BJ (cell line): Measurements from ENCODE around the gene MUL1. TPM values are rescaled to one million over a fixed set of nuclear protein-coding genes. Genes with fewer than 3 reads are reported as not detected.

ENCODE experiments used
- CTCF ChIA-PET: fragments of 350-600 bp; formaldehyde crosslinking; extraction: SDS; loops from one replicate; lab custom pipeline; 2021; ENCODE audit warnings: antibody characterized with exemption, inconsistent platforms; lab: Yijun Ruan, JAX
- POLR2A ChIA-PET: fragments of 300-600 bp; sonication (Branson Sonifier 250); formaldehyde crosslinking; extraction: SDS; loops from one replicate; lab custom pipeline; 2021; ENCODE audit warnings: antibody characterized with exemption; lab: Charles Lee
- DNase-seq: peaks from one replicate; pipeline ENCODE4 v3.0.0-alpha.2; 2011; ENCODE audit warnings: low read depth
- H3K27me3 ChIP-seq: 2 replicates; pipeline ENCODE4 v1.6.0; 2011; ENCODE audit warnings: low read length; ENCODE audit not compliant: control insufficient read depth, insufficient read depth
- H3K36me3 ChIP-seq: 2 replicates; pipeline ENCODE4 v1.5.1; 2011; ENCODE audit warnings: low read length; ENCODE audit not compliant: control insufficient read depth, insufficient read depth
- H3K4me3 ChIP-seq: 2 replicates; pipeline ENCODE4 v1.5.1; 2011; ENCODE audit warnings: low read depth, mild to moderate bottlenecking, control low read depth, low read length
- polyA plus RNA-seq: library from polyadenylated mRNA; depleted of rRNA; stranded (reverse); fragments of >200 nt; gene quantifications from 2 replicates; pipeline ENCODE4 v1.2.3, GENCODE V29; 2011
- TF ChIP-seq, protein P1 (sequence below): IDR thresholded peaks from 2 replicates; pipeline ENCODE4 v1.5.1; 2011; ENCODE audit warnings: low read depth, mild to moderate bottlenecking, control low read depth, inconsistent platforms, low read length, moderate library complexity; ENCODE audit not compliant: insufficient read depth

Gene MUL1
- polyA plus RNA-seq, 1 experiment: 46.1 TPM

DNA sequence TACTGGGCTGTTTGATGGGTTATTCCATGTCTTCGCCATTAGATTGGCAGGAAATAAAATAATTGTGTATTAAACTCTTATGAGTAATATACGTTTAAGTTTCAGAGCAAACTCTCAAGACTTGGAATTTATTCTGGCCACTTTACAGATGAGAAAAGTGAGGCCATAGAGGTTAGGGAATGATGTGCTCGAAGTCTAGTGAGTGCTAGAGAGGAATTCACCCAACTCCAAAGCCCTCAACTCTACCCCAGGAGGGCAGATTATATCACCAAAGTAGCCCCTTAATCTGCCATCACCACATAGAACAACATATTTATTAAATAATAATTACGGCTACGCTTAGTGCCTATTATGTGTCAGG is 440 bp upstream of the MUL1 start:
- TF ChIP-seq, protein P1, sequence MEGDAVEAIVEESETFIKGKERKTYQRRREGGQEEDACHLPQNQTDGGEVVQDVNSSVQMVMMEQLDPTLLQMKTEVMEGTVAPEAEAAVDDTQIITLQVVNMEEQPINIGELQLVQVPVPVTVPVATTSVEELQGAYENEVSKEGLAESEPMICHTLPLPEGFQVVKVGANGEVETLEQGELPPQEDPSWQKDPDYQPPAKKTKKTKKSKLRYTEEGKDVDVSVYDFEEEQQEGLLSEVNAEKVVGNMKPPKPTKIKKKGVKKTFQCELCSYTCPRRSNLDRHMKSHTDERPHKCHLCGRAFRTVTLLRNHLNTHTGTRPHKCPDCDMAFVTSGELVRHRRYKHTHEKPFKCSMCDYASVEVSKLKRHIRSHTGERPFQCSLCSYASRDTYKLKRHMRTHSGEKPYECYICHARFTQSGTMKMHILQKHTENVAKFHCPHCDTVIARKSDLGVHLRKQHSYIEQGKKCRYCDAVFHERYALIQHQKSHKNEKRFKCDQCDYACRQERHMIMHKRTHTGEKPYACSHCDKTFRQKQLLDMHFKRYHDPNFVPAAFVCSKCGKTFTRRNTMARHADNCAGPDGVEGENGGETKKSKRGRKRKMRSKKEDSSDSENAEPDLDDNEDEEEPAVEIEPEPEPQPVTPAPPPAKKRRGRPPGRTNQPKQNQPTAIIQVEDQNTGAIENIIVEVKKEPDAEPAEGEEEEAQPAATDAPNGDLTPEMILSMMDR: no peak
- no peaks in the 10 kb centered on the region for H3K36me3 ChIP-seq
- POLR2A ChIA-PET: no interaction called here
- H3K4me3 ChIP-seq: peak overlapping the region; percentile 98
- H3K27me3 ChIP-seq: no peaks in the 10 kb centered on the region; the same call in 1 of the 2 replicates
- no peak for DNase-seq
- CTCF ChIA-PET: interaction anchor here (1.1 kb wide), 1 partner anchor 15 kb away, joined by 4 read pairs; no protein-coding TSS in a partner anchor

DNA sequence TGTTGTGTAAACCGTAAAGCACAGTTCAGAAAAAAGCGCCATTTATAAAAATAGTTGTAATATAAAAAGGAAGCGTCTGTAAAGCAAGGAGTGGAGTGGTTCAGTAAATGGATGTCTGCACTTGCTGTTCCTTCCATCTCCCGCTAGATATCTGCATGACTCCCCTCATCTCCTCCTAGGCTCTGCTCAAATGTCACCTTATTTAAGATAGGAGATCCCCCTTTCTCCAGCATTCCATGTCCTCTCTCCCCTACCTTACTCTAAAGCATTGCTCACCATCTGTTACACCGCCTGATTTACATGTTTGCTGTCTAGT is 745 bp downstream of the MUL1 start:
- peak overlapping the region; percentile 98 for H3K4me3 ChIP-seq
- TF ChIP-seq, protein P1: no peak
- H3K27me3 ChIP-seq: no peaks in the 10 kb centered on the region; the same call in 1 of the 2 replicates
- no peak for DNase-seq
- ChIA-PET POLR2A (no interaction called here), CTCF (interaction anchor here (0.7 kb wide), 1 partner anchor 61 kb away, joined by 3 read pairs; no protein-coding TSS in a partner anchor)
- 0 out of 2 replicates have a peak, but pooled peaks cover 1% of the 10 kb centered on the region for H3K36me3 ChIP-seq

DNA sequence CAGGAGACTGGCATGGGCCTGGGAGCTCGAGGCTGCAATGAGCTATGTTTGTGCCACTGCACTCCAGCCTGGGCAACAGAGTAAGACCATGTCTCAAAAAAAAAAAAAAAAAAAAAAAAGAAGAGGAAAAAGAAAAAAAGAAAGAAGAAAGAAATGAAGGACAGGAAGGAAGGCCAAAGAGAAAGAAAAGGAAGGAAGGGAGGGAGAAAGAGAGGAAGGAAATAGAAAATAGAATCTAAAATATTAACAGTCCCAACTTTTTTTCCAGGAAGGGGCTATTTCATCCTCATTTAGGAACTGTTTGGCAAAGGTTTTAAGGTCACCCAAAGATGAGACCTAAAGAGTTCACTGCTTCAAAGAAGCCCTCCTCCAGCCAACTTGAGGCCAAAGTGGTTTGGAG is 2.5 kb downstream of the MUL1 start:
- Histone ChIP-seq H3K27me3 (no peaks in the 10 kb centered on the region), H3K36me3 (peaks cover 13% of the 10 kb centered on the region), H3K4me3 (no peak overlapping the region)
- TF ChIP-seq, protein P1: no peak
- ChIA-PET CTCF (interaction anchor here (1.7 kb wide), 1 partner anchor 10 kb away, joined by 6 read pairs; no protein-coding TSS in a partner anchor), POLR2A (interaction anchor here (0.5 kb wide), 1 partner anchor 800 kb away, joined by 6 read pairs; no protein-coding TSS in a partner anchor)
- no peak for DNase-seq

DNA sequence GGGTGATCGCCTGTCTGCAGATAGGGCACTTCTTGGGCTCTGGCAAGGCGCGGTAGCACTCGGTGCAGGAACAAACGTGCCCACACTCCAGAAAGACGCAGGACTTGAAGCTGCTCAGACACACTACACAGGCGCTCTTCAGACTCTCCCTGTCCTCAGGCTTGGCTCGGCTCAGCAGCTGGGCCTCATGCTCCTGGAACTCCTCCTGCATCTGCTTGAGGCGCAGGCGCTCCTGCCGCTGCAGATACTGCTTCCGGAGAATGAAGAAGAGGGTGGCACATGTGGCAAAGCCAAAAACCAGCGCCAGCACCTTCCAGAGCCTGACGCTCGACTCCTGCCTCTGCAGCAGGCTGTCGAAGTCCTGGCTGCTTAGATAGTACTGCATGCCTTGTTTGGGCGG is 7.2 kb downstream of the MUL1 start:
- CTCF ChIA-PET: no interaction called here
- peaks cover 23% of the 10 kb centered on the region for H3K36me3 ChIP-seq
- TF ChIP-seq, protein P1: no peak
- POLR2A ChIA-PET: no interaction called here
- no peak for DNase-seq
- no peaks in the 10 kb centered on the region for H3K27me3 ChIP-seq
- H3K4me3 ChIP-seq: no peak overlapping the region

DNA sequence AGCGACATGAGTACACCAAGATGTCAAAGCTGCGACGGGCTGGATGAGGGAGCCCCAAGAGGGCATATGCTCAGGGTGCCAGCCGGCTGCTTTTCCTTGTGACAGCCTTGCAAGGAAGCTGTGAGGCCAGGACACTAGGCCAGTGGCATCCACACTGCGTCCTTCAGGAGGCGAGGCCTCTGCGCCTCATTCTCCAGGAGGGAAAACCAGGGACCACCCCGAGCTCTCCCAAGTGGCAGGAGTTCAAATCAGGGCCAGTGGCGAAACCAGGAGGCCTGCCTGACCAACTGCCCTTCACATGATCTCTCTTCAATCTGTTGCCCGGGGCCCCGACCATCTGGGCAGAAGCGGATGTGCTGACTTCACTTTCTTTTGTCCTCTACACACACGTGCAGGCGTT is 8.2 kb downstream of the MUL1 start:
- H3K36me3 ChIP-seq: peaks cover 23% of the 10 kb centered on the region
- DNase-seq: no peak
- TF ChIP-seq, protein P1: no peak
- CTCF ChIA-PET: interaction anchor here (0.9 kb wide), 1 partner anchor 9 kb away, joined by 3 read pairs; no protein-coding TSS in a partner anchor
- no peaks in the 10 kb centered on the region for H3K27me3 ChIP-seq
- POLR2A ChIA-PET: no interaction called here
- no peak overlapping the region for H3K4me3 ChIP-seq
